HG03439 (cell line): Measurements from ENCODE around the gene LCN1.
A peak's percentile ranks its signal among the peaks of the same experiment; 100 is the strongest.

Source experiments
- ATAC-seq: cut with Tn5 transposase; IDR thresholded peaks from one replicate; pipeline ENCODE4 v1.9.1; 2021; ENCODE audit warnings: mild to moderate bottlenecking, moderate library complexity; ENCODE audit not compliant: unreplicated experiment

Gene LCN1

DNA sequence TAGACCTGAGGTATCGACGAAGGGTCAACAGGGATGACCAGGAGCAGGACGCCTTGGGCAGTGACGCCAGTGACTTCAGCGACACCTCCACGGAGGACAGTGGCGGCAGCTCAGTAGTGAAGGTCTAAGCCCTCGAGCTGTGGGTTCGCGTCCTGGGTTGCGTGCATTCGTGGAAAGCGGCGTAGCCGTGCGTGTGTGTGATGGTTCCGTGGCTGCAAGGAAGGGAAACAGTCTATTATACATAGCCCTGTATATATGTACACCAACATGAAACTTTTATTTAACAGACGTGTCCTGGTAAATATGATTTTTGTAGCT lies 33.3 kb upstream of the LCN1 start:
- ATAC-seq = no peak

- no peak for ATAC-seq
Measured at GRCh38 chr9:135488527-135488926, 32.7 kb upstream of the LCN1 start.

DNA sequence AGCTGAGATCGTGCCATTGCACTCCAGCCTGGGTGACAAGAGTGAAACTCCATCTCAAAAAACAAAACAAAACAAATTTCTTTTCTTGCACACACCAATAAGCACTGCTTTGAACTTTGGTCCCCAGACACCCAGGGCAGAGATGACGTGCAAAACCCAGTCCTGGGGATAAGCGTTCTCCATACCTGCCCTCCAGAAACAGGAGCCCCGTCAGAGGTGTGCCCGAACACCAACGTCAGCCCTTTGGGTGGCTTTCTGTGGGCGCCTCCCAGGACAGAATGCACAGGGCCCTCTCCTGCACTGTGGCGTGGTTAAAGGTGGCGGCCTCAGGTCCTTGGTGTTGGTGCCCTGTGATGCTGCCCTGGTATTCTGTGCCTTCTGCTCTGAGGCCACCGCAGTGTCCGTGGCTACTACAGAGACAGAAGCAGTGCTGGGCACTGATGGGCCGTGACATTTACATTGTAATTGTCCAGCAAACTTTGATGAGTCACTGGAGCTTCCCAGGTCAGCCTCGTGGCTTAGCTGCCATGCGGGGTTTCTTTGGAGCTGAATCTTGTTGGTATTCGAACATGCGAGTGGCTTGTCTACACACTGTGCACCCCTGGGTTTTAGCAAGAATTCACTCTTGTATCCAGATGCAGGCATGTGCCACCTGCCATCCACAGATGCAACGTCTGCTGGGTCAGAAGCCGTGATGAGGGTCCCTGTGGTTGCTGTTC lies 31.9 kb upstream of the LCN1 start:
- ATAC-seq = no peak

- no peak for ATAC-seq
Measured at GRCh38 chr9:135490166-135490870, 30.9 kb upstream of the LCN1 start.

DNA sequence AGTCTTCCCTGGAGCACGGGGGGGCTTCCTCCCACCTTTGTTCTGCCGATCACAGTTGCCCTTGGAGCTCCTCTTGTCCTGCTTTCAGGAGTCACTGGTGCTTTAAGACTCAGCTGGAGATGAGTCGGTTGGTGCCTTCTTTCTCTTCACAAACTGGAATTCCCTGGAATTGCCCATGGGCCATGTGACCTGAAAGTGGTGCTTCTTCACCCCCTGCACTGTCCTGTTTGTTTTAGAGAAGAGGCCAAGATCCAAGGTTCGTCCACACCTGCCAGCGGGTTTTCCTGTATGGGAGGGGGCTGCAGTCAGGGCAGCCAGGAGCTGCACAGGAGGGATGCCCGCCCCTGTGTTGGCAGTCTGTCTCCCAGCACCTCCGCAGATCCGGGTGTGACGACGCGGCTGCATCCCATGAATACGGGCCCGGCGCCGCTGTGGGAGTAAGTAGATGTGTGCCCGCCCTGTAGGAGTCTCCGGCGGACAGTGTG lies 30.2 kb upstream of the LCN1 start:
- no peak for ATAC-seq

DNA sequence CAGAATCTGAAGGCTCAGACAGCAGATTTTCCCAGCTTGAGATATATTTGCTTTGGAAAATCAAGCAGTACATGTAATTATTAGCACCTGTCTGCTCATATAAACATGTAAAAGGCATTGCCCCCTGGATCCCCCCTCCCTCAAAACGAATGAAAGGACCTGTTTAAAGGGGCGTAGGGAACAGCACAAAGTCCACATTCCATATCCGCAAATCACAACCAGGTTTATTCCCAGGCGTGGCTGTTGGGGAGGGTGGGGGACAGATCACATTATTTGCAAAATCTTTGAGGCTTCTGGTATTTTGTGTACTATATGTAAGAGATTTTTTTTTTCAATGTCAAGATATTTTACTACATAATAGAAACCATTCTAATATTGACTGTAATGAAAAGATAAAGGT lies 29.5 kb upstream of the LCN1 start:
- ATAC-seq = no peak

- no peak for ATAC-seq
Measured at GRCh38 chr9:135492886-135493669, 28.2 kb upstream of the LCN1 start.

DNA sequence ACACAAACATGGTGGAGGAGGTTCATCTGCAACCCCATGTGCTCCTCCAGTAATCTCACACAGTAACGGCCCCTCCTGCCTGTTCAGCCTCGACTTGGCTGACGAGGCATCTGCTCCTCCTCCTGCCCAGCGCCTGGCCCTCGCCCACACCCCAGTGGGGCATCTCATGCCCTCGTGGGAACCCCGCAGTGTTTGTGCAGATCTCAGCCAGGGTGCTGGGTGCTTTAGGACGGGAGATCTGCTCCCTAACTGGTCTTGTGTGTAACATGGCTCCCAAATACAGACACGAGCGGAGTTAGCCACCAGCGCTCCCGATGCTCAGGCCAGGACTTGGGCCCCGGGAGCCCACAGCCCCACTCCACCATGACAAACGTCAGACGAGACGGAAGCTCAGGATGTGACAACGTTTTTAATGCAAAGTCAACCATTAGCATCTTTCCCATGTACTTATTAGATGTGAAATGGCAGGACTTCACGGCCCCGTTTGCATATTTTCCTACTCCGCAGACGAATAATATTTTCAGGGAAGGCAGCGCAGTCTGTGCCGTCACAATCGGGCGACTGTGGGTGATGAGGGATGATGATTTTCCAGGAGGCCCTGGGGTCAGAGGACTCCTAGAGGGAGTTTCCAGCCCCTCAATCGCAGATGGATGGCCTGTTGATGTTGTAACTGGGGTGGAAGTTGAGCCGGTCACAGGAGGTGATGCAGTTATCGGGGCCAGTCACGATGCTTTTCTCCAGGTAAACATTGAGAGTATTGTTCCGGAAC lies 26.3 kb upstream of the LCN1 start:
- ATAC-seq = no peak

GRCh38 chr9:135498381-135499126 lies 22.7 kb upstream of the LCN1 start:
- ATAC-seq = no peak

DNA sequence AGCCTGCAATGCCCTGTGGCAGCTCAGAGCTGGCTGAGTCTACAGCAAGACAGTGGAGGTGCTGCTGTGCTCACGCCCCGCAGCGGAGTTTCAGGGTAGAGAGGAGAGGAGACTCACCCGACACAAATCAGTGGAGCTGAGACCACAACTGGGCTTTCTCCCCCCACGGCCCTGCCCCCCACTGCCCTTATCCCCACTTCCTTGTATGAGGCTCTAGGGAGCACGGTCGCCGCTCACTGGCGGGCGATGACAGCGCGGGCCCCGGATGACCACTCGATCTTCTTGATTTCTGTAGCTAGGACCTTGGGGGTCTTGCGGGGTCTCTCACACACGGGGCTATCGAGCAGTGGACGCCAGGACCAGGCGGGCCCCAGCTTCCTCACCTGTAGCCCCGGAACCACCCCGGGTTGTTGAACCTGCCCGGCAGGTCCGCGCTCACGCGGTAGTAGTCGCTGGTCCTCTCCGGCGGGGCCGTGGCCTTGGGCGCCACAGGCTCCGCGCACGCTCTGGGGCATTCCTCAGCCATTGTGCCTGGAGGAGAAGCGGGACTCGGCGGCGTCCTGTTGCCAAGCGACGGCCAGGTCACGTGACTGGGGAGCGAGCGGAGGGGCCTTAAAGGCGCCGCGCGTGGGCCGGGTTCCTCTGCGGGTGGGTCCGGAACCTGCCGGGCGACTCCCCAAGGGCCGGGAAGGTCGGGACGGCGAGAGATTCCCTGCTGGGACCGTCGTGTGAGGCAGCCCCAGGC lies 21.7 kb upstream of the LCN1 start:
- peak; percentile 58 for ATAC-seq

- no peak for ATAC-seq
Measured at GRCh38 chr9:135500071-135500524, 21.1 kb upstream of the LCN1 start.

- peak; percentile 72 for ATAC-seq
Measured at GRCh38 chr9:135500525-135501260, 20.5 kb upstream of the LCN1 start, which contains the start of gene MRPS2. Gene MRPS2 (plus strand): TSS chr9:135500682. CDS start chr9:135500711, 29 bp downstream.

GRCh38 chr9:135501261-135502167 lies 19.7 kb upstream of the LCN1 start:
- peak; percentile 11 for ATAC-seq

GRCh38 chr9:135502168-135502872 lies 18.9 kb upstream of the LCN1 start:
- no peak for ATAC-seq

DNA sequence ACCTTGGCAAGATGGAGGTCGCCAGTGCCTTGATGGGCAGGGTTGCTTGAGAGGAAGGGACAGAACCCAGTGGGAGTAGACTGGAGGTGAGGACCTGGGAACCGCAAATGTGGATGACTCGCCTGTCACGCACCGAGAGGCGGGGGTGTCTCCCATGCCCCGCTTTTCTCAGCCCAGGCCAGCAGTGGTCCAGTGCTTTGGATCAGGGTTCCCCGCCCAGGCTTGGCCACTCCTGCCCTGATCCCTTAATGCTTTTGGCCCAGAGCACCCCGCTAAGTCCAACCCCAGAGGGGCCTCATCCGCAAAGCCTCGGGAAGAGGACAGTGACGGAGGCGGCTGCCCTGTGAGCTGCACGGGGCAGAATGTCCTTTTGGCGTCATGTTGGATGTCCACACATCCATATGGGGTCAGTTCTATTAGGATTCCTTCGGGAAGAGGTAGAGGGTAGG lies 18.3 kb upstream of the LCN1 start:
- ATAC-seq = no peak

DNA sequence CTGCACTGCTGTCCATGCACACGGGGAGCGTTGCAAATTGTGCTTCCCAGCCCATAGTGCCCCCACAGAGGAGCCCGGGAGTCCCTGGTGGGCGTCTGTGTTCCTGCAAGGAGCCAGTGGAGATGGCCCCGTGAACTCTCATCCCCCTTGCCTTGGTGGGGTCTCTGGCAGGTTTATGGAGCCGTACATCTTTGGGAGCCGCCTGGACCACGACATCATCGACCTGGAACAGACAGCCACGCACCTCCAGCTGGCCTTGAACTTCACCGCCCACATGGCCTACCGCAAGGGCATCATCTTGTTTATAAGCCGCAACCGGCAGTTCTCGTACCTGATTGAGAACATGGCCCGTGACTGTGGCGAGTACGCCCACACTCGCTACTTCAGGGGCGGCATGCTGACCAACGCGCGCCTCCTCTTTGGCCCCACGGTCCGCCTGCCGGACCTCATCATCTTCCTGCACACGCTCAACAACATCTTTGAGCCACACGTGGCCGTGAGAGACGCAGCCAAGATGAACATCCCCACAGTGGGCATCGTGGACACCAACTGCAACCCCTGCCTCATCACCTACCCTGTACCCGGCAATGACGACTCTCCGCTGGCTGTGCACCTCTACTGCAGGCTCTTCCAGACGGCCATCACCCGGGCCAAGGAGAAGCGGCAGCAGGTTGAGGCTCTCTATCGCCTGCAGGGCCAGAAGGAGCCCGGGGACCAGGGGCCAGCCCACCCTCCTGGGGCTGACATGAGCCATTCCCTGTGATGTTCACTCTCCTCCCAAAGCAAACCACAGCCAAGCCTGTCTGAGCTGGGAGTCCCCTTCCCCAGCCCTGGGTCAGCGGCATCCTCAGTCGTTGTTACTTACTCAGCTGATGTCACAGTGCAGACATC lies 17.6 kb upstream of the LCN1 start:
- no peak for ATAC-seq
